ENCODE results near the gene SNX18. TPM values are rescaled to one million over a fixed set of nuclear protein-coding genes. Genes with fewer than 3 reads are reported as not detected.

The SNX18 gene
- total and polyA plus RNA-seq, 2 experiments from 2014 or later = 4.7 to 33.0 TPM

DNA sequence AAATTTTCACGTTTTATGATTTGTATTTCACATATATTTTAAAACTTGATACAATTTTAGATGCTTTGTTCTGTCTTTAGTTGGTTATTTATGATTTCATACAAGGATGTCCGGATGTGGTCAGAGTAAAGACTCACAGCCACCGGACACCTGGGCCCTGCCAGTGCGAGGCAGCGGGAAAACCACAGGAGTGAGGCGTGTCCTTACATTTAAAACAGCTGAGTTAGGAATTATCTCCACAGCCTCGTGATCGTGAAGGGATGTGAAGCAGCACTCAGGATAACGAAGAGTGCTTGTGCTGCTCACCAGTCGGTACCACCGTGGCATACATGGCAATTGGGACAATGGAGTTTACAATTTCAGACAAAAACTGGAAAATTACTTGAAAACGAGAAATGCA, 14.0 kb downstream of the SNX18 start:
- TF ChIP-seq POLR2AphosphoS5 (IDR thresholded peaks at IDR 0.05; ENCODE audit: low read depth) (no peak), ZNF114 (CRISPR knock-in tag; IDR thresholded peaks at IDR 0.05) (no peak), STAT1 (IDR thresholded peaks at IDR 0.05; ENCODE audit: unreplicated experiment) (no peak), NANOG (IDR thresholded peaks at IDR 0.05; ENCODE audit: borderline replicate concordance) (no peak)
- TF ChIP-seq, protein P1, sequence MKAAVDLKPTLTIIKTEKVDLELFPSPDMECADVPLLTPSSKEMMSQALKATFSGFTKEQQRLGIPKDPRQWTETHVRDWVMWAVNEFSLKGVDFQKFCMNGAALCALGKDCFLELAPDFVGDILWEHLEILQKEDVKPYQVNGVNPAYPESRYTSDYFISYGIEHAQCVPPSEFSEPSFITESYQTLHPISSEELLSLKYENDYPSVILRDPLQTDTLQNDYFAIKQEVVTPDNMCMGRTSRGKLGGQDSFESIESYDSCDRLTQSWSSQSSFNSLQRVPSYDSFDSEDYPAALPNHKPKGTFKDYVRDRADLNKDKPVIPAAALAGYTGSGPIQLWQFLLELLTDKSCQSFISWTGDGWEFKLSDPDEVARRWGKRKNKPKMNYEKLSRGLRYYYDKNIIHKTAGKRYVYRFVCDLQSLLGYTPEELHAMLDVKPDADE (IDR thresholded peaks at IDR 0.05) = no peak
- no peak for ATAC-seq
- Histone ChIP-seq H3K36me3 (ENCODE audit: insufficient read depth) (no peaks in the 10 kb centered on the region), H3K79me2 (replicated peaks; ENCODE audit: insufficient read depth) (peaks cover 96% of the 10 kb centered on the region), H3K27me3 (ENCODE audit: insufficient read depth) (no peaks in the 10 kb centered on the region), H3K9me2 (ENCODE audit: insufficient read depth) (no peaks in the 10 kb centered on the region), H3F3A (replicated peaks; ENCODE audit: low read depth) (no peaks in the 10 kb centered on the region), H3K27ac (ENCODE audit: low read depth) (no peak overlapping the region), H3K4me3 (no peak overlapping the region), H2AFZ (no peak overlapping the region), H3K4me2 (no peak overlapping the region), H4K20me1 (replicated peaks; ENCODE audit: insufficient read depth) (peaks cover 3% of the 10 kb centered on the region; the same call in 1 of the 2 replicates), H3K4me1 (ENCODE audit: insufficient read depth) (peaks cover 14% of the 10 kb centered on the region)
- DNase-seq (ENCODE audit: low spot score) = no peak
- Mint-ChIP-seq H3K27me3 (ENCODE audit: insufficient read depth, low read depth, poor library complexity) (peaks cover 3% of the 10 kb centered on the region), H3K9me3 (no peaks in the 10 kb centered on the region), H3K27ac (no peak overlapping the region), H3K36me3 (ENCODE audit: low read depth) (no peaks in the 10 kb centered on the region), H3K4me3 (no peak overlapping the region), H3K4me1 (peaks cover 17% of the 10 kb centered on the region)

DNA sequence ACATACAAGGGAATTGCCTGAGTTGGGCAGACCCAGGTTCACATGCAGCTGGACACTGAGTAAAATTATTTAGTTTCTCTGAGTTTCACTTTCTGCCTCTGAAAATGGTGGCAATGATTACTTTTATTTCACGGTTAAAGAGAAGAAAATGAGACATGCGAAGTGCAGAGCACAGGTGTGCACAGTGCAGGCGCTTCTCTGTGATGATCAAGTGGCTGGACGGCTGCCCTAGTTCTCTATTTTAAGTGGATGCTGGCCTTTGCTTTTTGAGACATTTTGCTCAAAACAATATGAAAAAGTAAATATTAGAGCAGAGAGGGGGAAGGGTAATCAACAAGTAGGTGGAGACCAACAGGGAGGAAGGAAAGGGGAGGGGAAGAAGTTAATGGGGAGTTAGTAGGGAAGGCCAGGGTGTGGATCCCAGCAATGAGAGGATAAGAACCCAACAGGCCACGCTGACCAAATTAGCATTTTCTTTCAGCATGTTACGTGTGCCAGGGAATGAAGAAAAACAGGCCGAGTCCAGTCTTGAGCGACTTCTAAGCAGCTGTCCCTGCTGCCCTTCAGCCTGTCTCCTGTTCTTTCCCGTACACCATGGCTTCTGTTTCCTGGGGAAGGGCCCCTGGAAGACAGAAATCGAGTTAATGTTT, 16.1 kb downstream of the SNX18 start:
- Histone ChIP-seq H4K20me1 (replicated peaks; ENCODE audit: insufficient read depth) (peaks cover 3% of the 10 kb centered on the region; the same call in 1 of the 2 replicates), H3K27ac (ENCODE audit: low read depth) (peak overlapping the region; percentile 23; the same call in 1 of the 2 replicates), H3K27me3 (ENCODE audit: insufficient read depth) (no peaks in the 10 kb centered on the region), H3F3A (replicated peaks; ENCODE audit: low read depth) (no peaks in the 10 kb centered on the region), H2AFZ (no peak overlapping the region), H3K4me2 (peak overlapping the region; percentile 63; the same call in 1 of the 2 replicates), H3K36me3 (ENCODE audit: insufficient read depth) (no peaks in the 10 kb centered on the region), H3K4me1 (ENCODE audit: insufficient read depth) (peaks cover 14% of the 10 kb centered on the region), H3K9me2 (ENCODE audit: insufficient read depth) (no peaks in the 10 kb centered on the region), H3K79me2 (replicated peaks; ENCODE audit: insufficient read depth) (peaks cover 96% of the 10 kb centered on the region), H3K4me3 (no peak overlapping the region)
- Mint-ChIP-seq H3K9me3 (no peaks in the 10 kb centered on the region), H3K4me1 (peaks cover 17% of the 10 kb centered on the region), H3K27me3 (ENCODE audit: insufficient read depth, low read depth, poor library complexity) (peaks cover 3% of the 10 kb centered on the region), H3K36me3 (ENCODE audit: low read depth) (0 out of 3 replicates have a peak, but pooled peaks cover 2% of the 10 kb centered on the region), H3K4me3 (no peak overlapping the region), H3K27ac (peak overlapping the region; percentile 94)
- TF ChIP-seq STAT1 (IDR thresholded peaks at IDR 0.05; ENCODE audit: unreplicated experiment) = no peak
- TF ChIP-seq, protein P2, sequence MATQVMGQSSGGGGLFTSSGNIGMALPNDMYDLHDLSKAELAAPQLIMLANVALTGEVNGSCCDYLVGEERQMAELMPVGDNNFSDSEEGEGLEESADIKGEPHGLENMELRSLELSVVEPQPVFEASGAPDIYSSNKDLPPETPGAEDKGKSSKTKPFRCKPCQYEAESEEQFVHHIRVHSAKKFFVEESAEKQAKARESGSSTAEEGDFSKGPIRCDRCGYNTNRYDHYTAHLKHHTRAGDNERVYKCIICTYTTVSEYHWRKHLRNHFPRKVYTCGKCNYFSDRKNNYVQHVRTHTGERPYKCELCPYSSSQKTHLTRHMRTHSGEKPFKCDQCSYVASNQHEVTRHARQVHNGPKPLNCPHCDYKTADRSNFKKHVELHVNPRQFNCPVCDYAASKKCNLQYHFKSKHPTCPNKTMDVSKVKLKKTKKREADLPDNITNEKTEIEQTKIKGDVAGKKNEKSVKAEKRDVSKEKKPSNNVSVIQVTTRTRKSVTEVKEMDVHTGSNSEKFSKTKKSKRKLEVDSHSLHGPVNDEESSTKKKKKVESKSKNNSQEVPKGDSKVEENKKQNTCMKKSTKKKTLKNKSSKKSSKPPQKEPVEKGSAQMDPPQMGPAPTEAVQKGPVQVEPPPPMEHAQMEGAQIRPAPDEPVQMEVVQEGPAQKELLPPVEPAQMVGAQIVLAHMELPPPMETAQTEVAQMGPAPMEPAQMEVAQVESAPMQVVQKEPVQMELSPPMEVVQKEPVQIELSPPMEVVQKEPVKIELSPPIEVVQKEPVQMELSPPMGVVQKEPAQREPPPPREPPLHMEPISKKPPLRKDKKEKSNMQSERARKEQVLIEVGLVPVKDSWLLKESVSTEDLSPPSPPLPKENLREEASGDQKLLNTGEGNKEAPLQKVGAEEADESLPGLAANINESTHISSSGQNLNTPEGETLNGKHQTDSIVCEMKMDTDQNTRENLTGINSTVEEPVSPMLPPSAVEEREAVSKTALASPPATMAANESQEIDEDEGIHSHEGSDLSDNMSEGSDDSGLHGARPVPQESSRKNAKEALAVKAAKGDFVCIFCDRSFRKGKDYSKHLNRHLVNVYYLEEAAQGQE (IDR thresholded peaks at IDR 0.05; ENCODE audit: unreplicated experiment) = no peak
- TF ChIP-seq POLR2AphosphoS5 (IDR thresholded peaks at IDR 0.05; ENCODE audit: low read depth) = no peak
- TF ChIP-seq, protein P1 (IDR thresholded peaks at IDR 0.05) = no peak
- TF ChIP-seq NANOG (IDR thresholded peaks at IDR 0.05; ENCODE audit: borderline replicate concordance) = no peak
- TF ChIP-seq, protein P3, sequence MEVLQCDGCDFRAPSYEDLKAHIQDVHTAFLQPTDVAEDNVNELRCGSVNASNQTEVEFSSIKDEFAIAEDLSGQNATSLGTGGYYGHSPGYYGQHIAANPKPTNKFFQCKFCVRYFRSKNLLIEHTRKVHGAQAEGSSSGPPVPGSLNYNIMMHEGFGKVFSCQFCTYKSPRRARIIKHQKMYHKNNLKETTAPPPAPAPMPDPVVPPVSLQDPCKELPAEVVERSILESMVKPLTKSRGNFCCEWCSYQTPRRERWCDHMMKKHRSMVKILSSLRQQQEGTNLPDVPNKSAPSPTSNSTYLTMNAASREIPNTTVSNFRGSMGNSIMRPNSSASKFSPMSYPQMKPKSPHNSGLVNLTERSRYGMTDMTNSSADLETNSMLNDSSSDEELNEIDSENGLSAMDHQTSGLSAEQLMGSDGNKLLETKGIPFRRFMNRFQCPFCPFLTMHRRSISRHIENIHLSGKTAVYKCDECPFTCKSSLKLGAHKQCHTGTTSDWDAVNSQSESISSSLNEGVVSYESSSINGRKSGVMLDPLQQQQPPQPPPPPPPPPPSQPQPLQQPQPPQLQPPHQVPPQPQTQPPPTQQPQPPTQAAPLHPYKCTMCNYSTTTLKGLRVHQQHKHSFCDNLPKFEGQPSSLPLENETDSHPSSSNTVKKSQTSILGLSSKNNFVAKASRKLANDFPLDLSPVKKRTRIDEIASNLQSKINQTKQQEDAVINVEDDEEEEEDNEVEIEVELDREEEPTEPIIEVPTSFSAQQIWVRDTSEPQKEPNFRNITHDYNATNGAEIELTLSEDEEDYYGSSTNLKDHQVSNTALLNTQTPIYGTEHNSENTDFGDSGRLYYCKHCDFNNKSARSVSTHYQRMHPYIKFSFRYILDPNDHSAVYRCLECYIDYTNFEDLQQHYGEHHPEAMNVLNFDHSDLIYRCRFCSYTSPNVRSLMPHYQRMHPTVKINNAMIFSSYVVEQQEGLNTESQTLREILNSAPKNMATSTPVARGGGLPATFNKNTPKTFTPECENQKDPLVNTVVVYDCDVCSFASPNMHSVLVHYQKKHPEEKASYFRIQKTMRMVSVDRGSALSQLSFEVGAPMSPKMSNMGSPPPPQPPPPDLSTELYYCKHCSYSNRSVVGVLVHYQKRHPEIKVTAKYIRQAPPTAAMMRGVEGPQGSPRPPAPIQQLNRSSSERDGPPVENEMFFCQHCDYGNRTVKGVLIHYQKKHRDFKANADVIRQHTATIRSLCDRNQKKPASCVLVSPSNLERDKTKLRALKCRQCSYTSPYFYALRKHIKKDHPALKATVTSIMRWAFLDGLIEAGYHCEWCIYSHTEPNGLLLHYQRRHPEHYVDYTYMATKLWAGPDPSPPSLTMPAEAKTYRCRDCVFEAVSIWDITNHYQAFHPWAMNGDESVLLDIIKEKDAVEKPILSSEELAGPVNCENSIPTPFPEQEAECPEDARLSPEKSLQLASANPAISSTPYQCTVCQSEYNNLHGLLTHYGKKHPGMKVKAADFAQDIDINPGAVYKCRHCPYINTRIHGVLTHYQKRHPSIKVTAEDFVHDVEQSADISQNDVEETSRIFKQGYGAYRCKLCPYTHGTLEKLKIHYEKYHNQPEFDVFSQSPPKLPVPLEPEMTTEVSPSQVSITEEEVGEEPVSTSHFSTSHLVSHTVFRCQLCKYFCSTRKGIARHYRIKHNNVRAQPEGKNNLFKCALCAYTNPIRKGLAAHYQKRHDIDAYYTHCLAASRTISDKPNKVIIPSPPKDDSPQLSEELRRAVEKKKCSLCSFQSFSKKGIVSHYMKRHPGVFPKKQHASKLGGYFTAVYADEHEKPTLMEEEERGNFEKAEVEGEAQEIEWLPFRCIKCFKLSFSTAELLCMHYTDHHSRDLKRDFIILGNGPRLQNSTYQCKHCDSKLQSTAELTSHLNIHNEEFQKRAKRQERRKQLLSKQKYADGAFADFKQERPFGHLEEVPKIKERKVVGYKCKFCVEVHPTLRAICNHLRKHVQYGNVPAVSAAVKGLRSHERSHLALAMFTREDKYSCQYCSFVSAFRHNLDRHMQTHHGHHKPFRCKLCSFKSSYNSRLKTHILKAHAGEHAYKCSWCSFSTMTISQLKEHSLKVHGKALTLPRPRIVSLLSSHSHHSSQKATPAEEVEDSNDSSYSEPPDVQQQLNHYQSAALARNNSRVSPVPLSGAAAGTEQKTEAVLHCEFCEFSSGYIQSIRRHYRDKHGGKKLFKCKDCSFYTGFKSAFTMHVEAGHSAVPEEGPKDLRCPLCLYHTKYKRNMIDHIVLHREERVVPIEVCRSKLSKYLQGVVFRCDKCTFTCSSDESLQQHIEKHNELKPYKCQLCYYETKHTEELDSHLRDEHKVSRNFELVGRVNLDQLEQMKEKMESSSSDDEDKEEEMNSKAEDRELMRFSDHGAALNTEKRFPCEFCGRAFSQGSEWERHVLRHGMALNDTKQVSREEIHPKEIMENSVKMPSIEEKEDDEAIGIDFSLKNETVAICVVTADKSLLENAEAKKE (CRISPR knock-in tag; IDR thresholded peaks at IDR 0.05) = no peak
- TF ChIP-seq ZNF331 (CRISPR knock-in tag; IDR thresholded peaks at IDR 0.05; ENCODE audit: low read depth) = no peak
- DNase-seq (ENCODE audit: low spot score) = peak; percentile 60
- peak; percentile 72 for ATAC-seq

Data from GM23338 (cell line).